ENCODE data around the gene CEP85L. TPM values are rescaled to one million over a fixed set of nuclear protein-coding genes. Genes with fewer than 3 reads are reported as not detected.

The CEP85L gene
- polyA plus RNA-seq, 1 of the 3 experiments (the other 2 are of a cell fraction) = 1.1 TPM

- no peaks in the 10 kb centered on the region for H3K79me2 ChIP-seq (ENCODE audit: insufficient read depth)
- no peak overlapping the region for H3K4me2 ChIP-seq
- H3K36me3 ChIP-seq (replicated peaks in 1 of 2; ENCODE audit: control insufficient read depth in 1 of 2, insufficient read depth in 2 of 2, low read length in 1 of 2) = peaks cover 0 to 8% of the 10 kb centered on the region in 2 experiments
- no peak for DNase-seq
- no peaks in the 10 kb centered on the region; the same call in 1 of the 2 replicates for H4K20me1 ChIP-seq (ENCODE audit: insufficient read depth)
- H3K27me3 ChIP-seq (ENCODE audit: insufficient read depth) = no peaks in the 10 kb centered on the region
- H2AFZ ChIP-seq (ENCODE audit: low read depth) = no peak overlapping the region
- H3K27ac ChIP-seq (ENCODE audit: low read depth in 2 of 2, low read length in 1 of 2) = no peak overlapping the region
- WGBS (ENCODE audit: low lambda C conversion rate) = 95% methylated on average over 5 of the region's 5 CpGs
- no peaks in the 10 kb centered on the region for H3F3A ChIP-seq (replicated peaks; ENCODE audit: insufficient read depth)
- no peak overlapping the region for H3K9ac ChIP-seq
- H3K4me1 ChIP-seq (ENCODE audit: control insufficient read depth in 1 of 2, insufficient read depth in 2 of 2, low read depth in 1 of 2, low read length in 1 of 2) = peaks cover 0 to 1% of the 10 kb centered on the region in 2 experiments; a peak in 2 of 4 replicates
- TF ChIP-seq EP300 (IDR thresholded peaks at IDR 0.05; ENCODE audit: borderline replicate concordance in 1 of 2, low read depth in 1 of 2, low read length in 1 of 2) (no peak), USF2 (IDR thresholded peaks at IDR 0.05; ENCODE audit: borderline replicate concordance, low read depth, low read length) (no peak), SIN3A (IDR thresholded peaks at IDR 0.05; ENCODE audit: borderline replicate concordance, low read depth, low read length) (no peak), TAF1 (IDR thresholded peaks at IDR 0.05; ENCODE audit: borderline replicate concordance, low read depth, low read length) (no peak), MXI1 (IDR thresholded peaks at IDR 0.05; ENCODE audit: low read depth, low read length) (no peak), YY1 (IDR thresholded peaks at IDR 0.05; ENCODE audit: low read depth) (no peak), SMC3 (IDR thresholded peaks at IDR 0.05; ENCODE audit: low read depth, low read length) (no peak), EZH2phosphoT487 (IDR thresholded peaks at IDR 0.05; ENCODE audit: borderline replicate concordance, low read depth) (no peak), NFIC (IDR thresholded peaks at IDR 0.05; ENCODE audit: borderline replicate concordance) (no peak)
- H3K9me2 ChIP-seq = no peaks in the 10 kb centered on the region
- POLR2A ChIA-PET = no interaction called here
- no peaks in the 10 kb centered on the region for H3K9me3 ChIP-seq
- no peak overlapping the region for H3K4me3 ChIP-seq (ENCODE audit: low read depth in 2 of 2, low read length in 1 of 2)
- CTCF ChIA-PET = interaction anchor here (1.2 to 2.5 kb wide), 2 partner anchors 34 to 221 kb away, joined by 3 to 9 read pairs; no protein-coding TSS in a partner anchor
Observed at GRCh38 chr6:118506071-118506638, 145.2 kb downstream of the CEP85L start.

- H3K27me3 ChIP-seq (ENCODE audit: insufficient read depth) = no peaks in the 10 kb centered on the region
- no peak for DNase-seq
- 86% methylated on average over 2 of the region's 2 CpGs for WGBS (ENCODE audit: low lambda C conversion rate)
- no peak for TF ChIP-seq IRF3 (IDR thresholded peaks at IDR 0.05; ENCODE audit: low read depth, low read length)
- TF ChIP-seq FOXM1 (IDR thresholded peaks at IDR 0.05; ENCODE audit: low read depth) = no peak
- TF ChIP-seq USF1 (IDR thresholded peaks at IDR 0.05; ENCODE audit: borderline replicate concordance, low read depth) = no peak
- TF ChIP-seq MXI1 (IDR thresholded peaks at IDR 0.05; ENCODE audit: low read depth, low read length) = no peak
- no peak for TF ChIP-seq RFX5 (IDR thresholded peaks at IDR 0.05; ENCODE audit: low read length)
- no peak for TF ChIP-seq YY1 (IDR thresholded peaks at IDR 0.05; ENCODE audit: low read depth)
- no peak for TF ChIP-seq RXRA (IDR thresholded peaks at IDR 0.05; ENCODE audit: borderline replicate concordance, low read depth)
- no peak for TF ChIP-seq EP300 (IDR thresholded peaks at IDR 0.05; ENCODE audit: borderline replicate concordance in 1 of 2, low read depth in 1 of 2, low read length in 1 of 2)
- no peak for TF ChIP-seq ZBTB33 (IDR thresholded peaks at IDR 0.05; ENCODE audit: borderline replicate concordance, low read depth)
- TF ChIP-seq REST (IDR thresholded peaks at IDR 0.05; ENCODE audit: low read depth, low read length) = no peak
- no peak for TF ChIP-seq ELF1 (IDR thresholded peaks at IDR 0.05)
- no peak for TF ChIP-seq EZH2phosphoT487 (IDR thresholded peaks at IDR 0.05; ENCODE audit: borderline replicate concordance, low read depth)
Observed at GRCh38 chr6:118505656-118506055, 145.7 kb downstream of the CEP85L start.

More at GRCh38 chr6:118505656-118506055, 145.7 kb downstream of the CEP85L start:
- CTCF ChIA-PET = interaction anchor here (2.5 kb wide), 1 partner anchor 221 kb away, joined by 9 read pairs; no protein-coding TSS in a partner anchor
- H2AFZ ChIP-seq (ENCODE audit: low read depth) = no peak overlapping the region
- no peaks in the 10 kb centered on the region; the same call in 1 of the 2 replicates for H4K20me1 ChIP-seq (ENCODE audit: insufficient read depth)
- no peak overlapping the region for H3K27ac ChIP-seq (ENCODE audit: low read depth in 2 of 2, low read length in 1 of 2)
- H3K36me3 ChIP-seq (replicated peaks in 1 of 2; ENCODE audit: control insufficient read depth in 1 of 2, insufficient read depth in 2 of 2, low read length in 1 of 2) = peaks cover 0 to 8% of the 10 kb centered on the region in 2 experiments
- no peaks in the 10 kb centered on the region for H3K9me2 ChIP-seq
- H3F3A ChIP-seq (replicated peaks; ENCODE audit: insufficient read depth) = no peaks in the 10 kb centered on the region
- H3K9me3 ChIP-seq = no peaks in the 10 kb centered on the region
- H3K4me3 ChIP-seq (ENCODE audit: low read depth in 2 of 2, low read length in 1 of 2) = no peak overlapping the region
- POLR2A ChIA-PET = no interaction called here
- peaks cover 0 to 3% of the 10 kb centered on the region in 2 experiments; a peak in 2 of 4 replicates for H3K4me1 ChIP-seq (ENCODE audit: control insufficient read depth in 1 of 2, insufficient read depth in 2 of 2, low read depth in 1 of 2, low read length in 1 of 2)
- H3K4me2 ChIP-seq = no peak overlapping the region
- no peak overlapping the region for H3K9ac ChIP-seq
- H3K79me2 ChIP-seq (ENCODE audit: insufficient read depth) = no peaks in the 10 kb centered on the region

All from SK-N-SH (cell line).